Occipital lobe (tissue), 2 donors: ENCODE results near the gene HOGA1. TPM values are rescaled to one million over a fixed set of nuclear protein-coding genes. Genes with fewer than 3 reads are reported as not detected.
"Not testable (repeated sequence)": the region's sequence is repeated elsewhere in the genome, so short reads cannot be mapped to it uniquely, and the experiment has no call there.

Experiments used
- DNase-seq: peaks from one replicate; lab custom pipeline; 2025; lab: John Stamatoyannopoulos, UW
- total RNA-seq: library from RNA; depleted of rRNA; stranded (reverse); fragments of >200 nt; gene quantifications from one replicate; pipeline ENCODE4 v1.2.3, GENCODE V29; 2014

The HOGA1 gene
- total RNA-seq, 1 donor from 2014 or later = 0.62 TPM

DNA sequence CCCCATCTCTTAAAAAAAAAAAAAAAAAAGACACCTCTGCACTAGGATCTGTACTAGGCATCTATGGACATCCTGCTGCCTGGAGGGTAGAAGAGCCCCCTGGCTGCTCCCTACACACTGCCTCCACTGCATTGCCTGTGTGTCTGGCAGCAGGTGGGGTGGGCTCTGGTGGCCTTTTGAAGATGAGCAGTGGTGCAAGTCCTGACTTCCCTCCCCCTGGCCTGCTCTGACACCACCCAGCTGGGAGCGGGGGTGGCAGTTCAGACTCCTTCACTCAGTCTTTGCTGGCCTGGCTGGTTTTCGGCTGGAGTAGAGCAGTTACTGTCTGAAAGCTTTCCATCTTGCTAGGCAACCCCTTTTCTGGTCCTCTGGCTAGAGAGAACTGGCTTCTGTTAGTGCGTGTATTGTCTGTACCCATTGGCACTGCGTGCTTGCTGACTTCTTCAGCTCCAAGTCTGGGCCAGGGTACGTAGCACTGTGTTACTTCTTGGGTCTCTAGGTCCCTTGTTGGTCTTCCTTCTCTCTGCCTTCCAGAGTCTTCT is 23.0 kb downstream of the HOGA1 start:
- no peak for DNase-seq

DNA sequence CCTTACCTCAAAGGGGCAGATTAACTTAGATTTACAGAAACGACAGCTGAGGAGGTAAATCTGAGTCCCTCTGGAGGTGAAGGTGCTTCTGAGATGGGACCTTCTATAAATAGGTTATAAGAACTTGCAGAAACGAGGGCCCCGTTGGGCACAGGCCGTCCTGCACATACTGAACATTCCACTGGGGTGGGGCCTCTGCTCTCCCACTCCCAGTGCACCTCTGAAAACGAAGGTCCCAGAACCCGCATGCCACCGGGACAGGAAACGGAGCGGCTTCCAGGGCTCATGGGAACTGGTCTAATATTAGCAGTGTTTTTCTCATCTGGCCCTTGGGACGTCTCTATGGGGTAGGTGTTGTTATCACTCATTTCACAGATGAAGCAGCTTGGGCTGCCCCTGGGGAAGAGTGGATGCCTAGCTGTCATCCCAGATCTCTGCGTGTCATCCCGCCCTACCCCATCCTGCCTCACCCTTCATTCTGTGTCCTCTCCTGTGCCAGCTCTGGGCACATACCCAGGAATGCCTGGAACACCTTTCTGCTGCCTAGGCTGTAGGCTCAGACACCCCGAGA is 24.9 kb downstream of the HOGA1 start:
- no peak for DNase-seq

DNA sequence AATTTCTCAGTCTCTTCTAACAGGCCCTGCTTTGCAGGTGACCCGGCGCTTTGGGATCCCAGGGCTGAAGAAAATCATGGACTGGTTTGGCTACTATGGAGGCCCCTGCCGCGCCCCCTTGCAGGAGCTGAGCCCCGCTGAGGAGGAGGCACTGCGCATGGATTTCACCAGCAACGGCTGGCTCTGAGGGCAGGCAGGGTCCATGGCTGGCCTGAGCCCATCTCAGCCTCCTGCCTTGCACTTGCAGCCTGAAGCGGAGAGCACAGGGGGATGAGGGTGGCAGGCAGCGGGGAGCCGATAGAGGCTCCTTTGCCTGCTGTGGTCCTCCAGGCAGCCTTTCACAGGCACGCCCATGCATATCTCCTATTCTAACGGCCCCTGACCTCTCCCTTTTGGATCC is 27.3 kb downstream of the HOGA1 start:
- no peak for DNase-seq

DNA sequence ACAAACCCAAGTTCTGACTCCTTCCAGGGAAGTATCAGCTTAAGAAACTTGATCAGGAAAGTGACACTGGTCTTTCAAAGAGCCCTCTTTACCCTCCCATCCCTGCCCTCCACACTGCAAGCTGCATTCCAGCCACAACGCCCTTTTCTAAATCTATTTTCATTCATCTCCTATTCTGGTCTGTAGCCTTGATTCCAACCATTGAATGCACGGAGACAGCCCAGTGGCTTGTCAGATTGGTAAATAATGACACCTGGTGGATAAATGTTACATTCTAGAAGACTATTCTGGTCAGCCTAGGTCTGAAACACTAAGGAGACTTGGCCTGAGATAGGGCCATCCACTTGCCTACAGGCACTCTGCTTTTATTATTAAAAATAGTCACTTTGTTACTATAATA is 28.2 kb downstream of the HOGA1 start:
- no peak for DNase-seq

DNA sequence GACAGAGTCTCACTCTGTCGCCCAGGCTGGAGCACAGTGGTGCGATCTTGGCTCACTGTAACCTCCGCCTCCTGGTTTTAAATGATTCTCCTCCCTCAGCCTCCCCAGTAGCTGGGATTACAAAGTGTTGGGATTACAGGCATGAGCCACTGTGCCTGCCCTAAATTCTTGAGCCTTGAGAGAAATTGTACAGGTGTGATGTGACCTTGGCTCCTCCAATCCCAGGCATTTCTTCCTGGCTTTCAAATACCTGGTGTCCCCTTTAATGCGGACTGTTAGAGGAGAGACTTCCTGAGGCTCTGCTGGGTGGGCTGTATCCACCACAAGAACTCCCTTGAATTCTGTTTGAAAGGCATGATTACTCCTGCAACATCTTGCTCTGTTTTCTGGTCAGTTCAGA is 34.1 kb downstream of the HOGA1 start:
- DNase-seq = no peak

DNA sequence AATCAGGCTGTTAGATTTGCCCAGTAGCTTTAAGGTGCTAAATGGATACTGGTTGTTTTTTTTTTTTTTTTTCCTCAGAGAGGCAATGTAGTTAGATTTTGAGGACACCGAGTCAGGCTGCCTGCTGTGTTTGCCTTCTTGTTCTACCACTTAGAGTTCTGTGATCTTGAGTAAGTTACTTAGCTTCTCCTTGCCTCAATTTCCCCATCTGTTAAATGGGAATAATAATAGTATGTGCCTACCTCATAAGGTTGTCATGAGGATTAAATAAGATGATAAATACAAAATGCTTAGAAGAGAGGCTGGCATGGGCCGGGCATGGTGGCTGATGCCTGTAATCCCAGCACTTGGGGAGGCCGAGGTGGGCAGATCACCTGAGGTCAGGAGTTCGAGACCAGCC is 34.5 kb downstream of the HOGA1 start:
- DNase-seq = no peak

DNA sequence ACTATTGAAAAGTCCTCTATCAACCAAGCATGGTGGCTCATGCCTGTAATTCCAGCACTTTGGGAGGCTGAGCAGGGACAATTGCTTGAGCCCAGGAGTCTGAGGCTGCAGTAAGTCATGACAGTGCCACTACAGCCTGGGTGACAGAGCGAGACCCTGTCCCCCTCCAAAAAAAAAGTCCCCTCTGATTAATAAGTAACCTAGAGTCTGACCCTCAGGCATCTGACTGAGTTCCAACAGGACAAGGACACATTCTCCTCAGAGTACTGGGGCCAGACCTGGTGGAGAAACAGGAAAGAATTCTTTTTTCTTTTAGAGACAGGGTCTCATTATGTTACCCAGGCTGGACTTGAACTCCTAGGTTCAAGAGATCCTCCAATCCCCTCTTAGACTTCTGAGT is 39.1 kb downstream of the HOGA1 start:
- DNase-seq = no peak

DNA sequence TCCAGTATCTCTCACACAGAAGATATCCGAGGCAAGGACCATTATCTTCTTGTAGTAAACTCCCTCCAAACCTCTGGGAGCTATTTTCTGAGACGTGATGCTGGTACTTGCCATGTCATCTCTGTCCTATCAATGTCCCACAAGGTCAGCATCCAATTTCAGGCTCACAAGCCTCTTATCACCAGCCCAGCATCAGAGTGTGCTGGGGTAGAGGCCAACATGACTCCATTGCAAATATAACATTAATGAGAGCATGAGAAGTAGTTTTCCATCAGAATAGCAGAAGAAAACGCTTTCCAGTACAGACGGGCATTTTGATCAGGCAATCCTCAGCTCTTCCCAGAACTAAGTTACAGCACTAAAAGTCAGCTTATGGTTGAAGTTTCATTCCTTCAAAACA is 43.5 kb downstream of the HOGA1 start:
- DNase-seq = no peak

DNA sequence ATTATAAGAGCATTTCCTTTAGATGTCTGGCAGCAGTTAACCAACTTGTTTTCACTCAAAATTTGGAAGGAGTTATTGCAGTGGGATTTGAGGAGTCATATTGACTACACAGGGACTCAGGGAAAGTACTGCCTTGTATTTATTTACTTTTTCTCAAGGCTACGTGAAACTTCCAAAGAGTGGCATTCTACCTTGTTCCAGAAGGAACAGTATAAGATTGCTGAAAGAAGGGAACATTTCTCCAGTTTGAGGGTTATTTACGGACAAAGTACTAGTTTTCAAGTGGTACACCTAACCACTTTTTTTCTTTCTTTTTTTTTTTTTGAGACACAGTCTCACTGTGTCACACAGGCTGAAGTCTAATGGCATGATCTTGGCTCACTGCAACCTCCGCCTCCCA is 44.0 kb downstream of the HOGA1 start:
- no peak for DNase-seq

DNA sequence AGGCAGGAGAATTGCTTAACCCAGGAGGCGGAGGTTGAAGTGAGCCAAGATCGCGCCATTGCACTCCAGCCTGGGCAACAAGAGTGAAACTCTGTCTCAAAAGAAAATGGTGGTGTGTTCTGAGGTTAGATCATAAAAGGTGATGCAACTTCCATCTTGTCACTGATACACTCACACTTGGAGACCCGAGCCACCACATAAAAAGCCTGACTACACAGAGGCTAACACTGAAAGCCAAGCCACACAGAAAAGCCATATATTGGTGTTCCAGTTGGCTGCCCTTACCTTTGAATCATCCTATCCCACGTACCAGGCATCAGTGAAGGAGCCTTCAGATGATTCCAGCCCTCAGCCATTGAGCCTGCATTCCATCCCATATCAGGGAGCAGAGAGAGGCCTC is 45.1 kb downstream of the HOGA1 start:
- no peak for DNase-seq

DNA sequence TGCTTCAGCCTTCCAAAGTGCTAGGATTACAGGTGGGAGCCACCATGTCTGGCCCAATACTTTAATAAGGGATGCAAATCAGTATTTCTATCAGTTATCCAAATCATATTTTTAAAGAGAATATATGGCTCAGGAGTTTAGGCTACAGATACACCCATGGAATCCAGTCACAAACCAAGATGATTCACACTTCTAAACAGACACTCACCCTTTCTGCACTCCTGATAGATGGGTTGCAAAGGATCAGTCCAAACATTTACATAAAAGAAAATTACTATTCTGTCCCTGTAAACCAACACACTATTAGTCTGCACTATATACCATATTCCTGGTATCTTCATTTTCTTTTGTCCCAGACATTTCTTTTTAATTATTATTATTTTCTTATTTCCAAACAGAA is 46.9 kb downstream of the HOGA1 start:
- no peak for DNase-seq

DNA sequence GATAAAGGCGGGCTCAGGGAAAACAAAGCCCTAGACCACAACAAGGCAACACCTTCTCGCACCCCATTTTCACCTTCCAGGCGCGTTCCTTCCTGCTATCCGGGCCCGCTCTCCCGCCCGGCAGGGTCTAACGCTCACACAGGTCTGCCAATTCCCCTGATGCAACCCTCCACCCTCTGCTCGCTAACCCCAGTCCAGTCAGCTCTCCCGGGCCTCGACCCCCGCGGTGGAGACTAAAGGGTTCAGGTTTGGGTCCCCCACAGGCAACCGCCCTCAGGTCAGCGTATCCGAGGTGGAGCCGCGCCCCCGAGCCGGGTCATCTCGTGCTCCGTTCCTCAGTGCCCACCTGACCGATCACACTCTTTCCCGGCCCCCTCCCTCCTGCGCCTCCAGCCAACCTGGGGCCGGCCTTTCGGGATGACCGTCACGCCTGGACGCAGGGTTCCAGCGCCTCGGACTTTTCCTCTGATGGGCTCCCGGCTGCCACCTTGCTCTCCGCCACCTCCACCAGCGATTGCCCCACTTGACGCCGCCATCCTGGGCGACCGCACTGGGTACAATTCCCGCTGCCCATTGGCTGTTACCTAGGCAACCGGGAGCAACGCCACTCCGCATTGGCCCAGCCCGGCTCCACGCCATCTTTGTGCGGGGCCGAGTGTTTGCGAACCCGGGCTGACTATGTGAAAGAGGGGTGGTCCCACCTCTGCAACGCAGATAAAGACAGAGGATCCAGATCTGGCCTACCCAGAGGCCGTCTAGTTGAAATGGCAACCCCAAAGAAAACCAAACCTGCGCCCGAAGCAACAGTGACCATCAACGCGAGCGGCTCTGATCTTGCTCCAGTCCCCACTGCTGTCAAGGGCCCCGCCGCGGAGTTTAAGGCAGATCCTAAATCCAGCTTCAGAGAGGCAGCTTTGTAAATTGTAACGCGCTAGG is 49.0 kb downstream of the HOGA1 start, which contains the start of gene MORN4:
Gene MORN4 (minus strand): TSS at position 552 of the 936 bp plus-strand sequence. CDS start 13,847 bp downstream, outside the sequence.
- DNase-seq = peak; percentile 94

DNA sequence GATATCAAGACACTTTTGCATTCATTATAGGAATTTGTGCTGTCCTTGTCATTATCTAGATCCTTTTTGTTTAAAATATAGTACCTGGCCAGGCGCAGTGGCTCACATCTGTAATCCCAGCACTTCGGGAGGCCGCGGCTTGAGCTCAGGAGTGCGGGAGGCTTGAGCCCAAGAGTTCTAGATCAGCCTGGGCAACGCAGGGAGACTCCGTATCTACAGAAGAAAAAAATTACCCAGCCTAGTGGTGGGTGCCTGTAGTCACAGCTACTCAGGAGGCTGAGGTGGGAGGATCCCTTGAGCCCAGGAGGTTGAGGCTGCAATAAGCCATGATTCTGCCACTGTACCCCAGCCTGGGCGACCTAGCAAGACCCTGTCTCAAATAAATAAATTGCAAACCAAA is 49.7 kb downstream of the HOGA1 start:
- no peak for DNase-seq

DNA sequence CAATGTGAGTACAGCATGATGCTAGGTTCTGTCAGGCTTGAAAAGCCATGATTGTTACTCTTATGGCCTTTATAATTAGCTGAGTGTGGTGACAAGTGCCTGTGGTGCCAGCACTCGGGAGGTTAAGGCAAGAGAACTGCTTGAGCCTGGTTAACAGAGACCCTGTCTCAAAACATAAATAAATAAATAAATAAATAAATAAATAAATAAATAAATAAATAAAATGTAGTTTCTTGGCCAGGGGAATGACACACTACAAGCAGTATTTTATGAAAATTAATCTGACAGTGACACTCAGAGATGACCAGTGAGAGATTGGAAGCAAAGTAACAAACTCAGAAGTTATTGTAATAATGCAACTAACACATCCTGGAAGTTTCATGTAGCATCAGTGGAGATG is 51.4 kb downstream of the HOGA1 start:
- no peak for DNase-seq

DNA sequence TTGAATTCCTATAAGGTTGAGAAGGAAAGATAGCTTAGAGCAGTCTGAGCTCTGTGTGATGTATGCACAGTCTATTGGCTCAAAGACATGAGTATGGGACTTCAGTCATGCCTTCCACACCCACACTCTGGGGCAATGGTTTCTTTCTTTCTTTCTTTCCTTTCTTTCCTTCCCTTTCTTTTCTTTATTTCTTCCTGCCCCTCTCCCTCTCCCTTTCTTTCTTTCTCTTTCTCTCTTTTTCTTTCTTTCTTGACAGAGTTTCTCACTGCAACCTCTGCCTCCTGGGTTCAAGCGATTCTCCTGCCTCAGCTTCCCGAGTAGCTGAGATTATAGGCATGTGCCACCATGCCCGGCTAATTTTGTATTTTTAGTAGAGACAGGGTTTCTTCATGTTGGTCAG is 54.9 kb downstream of the HOGA1 start:
- DNase-seq = not testable (repeated sequence)

DNA sequence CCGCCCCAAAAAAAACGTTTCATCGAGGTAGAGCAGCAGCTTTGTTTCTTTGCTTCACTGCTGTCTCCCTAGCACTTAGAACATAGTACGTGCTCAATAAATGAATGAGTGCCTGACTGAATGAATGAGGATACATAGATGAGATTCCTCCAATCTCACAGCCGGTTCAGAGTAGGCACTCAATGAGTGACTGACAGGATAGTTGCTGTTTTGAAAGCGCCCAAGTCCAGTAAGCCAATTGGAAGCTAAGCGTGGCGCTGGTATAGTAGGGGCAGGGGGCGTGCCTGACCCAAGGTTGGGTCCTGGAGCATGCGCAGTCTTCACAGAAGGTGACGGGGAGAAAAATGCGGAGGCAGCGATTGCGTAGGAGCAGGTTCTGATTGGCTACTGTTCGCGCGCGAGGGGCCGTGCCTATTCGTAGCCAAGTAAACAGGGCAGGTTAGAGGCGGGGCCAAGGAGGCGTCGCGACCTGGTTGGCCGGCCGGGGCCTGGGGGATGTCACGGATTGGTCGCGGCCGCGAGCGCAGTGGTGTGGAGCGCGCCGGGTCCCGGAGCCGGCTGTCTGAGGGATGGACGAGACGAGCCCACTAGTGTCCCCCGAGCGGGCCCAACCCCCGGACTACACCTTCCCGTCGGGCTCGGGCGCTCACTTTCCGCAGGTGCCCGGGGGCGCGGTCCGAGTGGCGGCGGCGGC is 56.1 kb downstream of the HOGA1 start, which contains the start of gene PI4K2A:
Gene PI4K2A (plus strand): TSS at position 498 of the 694 bp plus-strand sequence. CDS start 72 bp downstream, at position 570.
- DNase-seq = peak; percentile 98

DNA sequence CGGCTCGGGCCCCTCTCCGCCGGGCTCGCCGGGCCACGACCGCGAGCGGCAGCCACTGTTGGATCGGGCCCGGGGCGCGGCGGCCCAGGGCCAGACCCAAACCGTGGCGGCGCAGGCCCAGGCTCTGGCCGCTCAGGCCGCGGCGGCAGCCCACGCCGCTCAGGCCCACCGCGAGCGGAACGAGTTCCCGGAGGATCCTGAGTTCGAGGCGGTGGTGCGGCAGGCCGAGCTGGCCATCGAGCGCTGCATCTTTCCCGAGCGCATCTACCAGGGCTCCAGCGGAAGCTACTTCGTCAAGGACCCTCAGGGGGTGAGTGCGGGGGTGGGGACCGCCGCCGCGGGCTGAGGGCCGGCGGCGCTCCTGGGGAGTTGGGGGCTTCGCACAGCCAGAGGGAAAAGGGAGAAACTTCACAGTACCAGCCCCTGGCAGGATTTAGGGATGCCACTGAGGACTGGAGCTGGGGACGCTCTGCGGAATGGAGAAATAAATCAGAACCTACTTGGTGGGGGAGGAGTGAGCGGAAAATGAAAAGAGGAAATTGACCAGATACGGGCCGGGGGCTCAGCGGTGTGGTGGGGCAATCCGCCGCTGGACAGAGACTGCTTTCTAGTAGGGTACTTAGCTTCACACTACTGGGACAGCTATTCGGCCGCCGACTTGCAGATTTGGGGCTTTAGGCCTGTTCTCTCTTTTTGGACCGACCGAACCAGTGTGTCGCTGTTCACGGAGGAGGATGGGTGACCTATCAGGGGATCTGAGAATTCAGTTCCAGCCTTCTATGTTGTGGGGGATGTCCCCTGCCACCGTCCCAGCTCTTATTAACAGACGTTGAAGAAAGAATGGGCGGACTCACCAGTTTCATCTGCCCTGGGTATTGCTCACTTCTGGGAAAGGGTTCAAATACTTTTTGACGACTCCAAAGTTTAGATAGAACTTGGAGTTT is 57.0 kb downstream of the HOGA1 start:
- no peak for DNase-seq

DNA sequence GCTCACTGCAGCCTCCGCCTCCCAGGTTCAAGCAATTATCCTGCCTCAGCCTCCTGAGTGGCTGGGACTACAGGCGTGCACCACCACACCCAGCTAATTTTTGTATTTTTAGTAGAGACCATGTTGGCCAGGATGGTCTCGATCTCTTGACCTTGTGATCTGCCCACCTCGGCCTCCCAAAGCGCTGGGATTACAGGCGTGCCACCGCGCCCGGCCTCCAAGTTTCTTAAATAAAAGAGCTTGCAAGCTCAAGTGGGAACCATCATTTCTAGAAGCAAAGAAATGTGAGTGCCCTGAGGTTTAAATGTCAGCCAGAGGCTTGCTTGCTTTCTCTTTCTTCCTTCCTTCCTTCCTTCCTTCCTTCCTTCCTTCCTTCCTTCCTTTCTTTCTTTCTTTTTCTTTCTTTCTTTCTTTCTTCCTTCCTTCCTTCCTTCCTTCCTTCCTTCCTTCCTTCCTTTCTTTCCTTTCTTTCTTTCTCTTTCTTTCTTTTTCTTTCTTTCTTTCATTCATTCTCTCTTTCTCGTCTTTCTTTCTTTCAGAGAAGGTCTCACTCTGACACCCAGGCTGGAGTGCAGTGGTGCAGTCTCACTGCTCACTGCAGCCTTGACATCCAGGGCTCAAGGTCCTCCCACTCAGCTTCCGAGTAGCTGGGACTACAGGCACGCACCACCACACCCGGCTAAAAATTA is 58.4 kb downstream of the HOGA1 start:
- not testable (repeated sequence) for DNase-seq

DNA sequence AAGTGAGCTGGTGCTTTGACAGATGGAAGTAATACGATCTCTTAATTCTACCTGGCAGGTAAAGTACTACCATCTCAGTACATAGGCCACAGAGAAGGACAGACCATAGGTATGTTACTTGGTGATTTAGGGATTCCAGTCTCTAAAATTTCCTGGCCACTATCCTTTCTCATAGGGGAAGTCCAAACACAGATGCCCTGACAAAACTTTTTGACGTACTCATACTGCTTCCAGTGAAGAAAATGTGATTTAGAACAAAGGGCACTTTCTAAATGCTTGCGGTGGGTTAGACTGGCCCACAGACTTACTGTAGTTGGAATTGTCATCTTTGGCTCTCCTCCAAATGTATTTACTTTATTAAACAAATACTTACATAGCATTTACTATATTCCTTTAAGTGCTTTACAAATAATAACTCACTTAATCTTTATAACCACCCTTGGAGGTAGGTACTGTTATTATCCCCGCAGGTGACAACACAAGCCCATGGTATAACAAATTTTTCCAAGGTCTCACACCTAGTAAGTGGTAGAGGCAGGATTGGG is 59.3 kb downstream of the HOGA1 start:
- no peak for DNase-seq

DNA sequence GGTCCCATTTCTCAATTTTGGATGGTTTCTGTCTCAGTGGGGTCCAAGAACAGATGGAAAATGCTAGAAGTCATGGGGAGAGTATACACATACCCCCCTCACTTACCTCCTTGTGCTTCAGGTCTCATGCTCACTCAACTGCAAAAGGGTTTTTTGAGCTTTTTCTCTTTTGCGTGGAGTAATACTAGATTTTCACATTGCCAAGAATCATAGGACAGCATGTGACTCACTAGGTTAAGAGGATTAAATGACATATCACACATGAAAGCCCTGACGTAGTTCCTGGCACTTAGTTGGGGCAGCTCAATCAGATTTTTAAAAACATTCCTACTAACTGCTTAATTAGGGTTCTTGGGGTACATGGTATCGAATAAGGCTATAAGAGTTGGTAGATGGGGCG is 60.7 kb downstream of the HOGA1 start:
- no peak for DNase-seq
